ENCODE results near the gene FNBP1L.

DNA sequence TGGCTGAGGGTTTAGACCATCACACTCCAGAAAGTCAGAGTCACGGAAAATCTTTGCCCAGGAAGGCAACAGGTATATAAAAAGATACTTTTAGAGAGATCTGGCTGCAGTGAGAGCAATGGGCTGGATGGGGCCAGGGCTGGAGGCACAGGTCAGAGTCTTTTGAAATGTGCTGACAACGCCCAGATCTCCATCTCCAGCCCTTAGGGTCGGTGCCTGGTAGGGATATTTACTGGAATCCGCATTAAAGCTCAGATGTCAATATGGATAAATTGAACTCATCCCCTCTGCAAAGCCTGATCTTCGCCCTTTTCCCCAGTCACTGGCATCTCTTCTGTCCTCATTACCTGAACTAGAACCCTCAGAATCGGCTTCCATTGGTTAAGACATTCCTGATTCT, 151.6 kb downstream of the FNBP1L start:
- TF ChIP-seq, protein P1, sequence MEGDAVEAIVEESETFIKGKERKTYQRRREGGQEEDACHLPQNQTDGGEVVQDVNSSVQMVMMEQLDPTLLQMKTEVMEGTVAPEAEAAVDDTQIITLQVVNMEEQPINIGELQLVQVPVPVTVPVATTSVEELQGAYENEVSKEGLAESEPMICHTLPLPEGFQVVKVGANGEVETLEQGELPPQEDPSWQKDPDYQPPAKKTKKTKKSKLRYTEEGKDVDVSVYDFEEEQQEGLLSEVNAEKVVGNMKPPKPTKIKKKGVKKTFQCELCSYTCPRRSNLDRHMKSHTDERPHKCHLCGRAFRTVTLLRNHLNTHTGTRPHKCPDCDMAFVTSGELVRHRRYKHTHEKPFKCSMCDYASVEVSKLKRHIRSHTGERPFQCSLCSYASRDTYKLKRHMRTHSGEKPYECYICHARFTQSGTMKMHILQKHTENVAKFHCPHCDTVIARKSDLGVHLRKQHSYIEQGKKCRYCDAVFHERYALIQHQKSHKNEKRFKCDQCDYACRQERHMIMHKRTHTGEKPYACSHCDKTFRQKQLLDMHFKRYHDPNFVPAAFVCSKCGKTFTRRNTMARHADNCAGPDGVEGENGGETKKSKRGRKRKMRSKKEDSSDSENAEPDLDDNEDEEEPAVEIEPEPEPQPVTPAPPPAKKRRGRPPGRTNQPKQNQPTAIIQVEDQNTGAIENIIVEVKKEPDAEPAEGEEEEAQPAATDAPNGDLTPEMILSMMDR (conservative IDR thresholded peaks at IDR 0.05 in 1 of 2, IDR thresholded peaks at IDR 0.05 in 1 of 2; ENCODE audit: extremely low read depth in 1 of 2, insufficient read depth in 1 of 2, low read depth in 1 of 2, low read length in 2 of 2), result no peak
- no peak for TF ChIP-seq EZH2 (IDR thresholded peaks at IDR 0.05; ENCODE audit: borderline replicate concordance, low read length)
